Esophagus squamous epithelium (tissue), 5 donors: ENCODE results near the gene RGS6. TPM values are rescaled to one million over a fixed set of nuclear protein-coding genes. Genes with fewer than 3 reads are reported as not detected.

Source experiments
- DNase-seq: peaks from one replicate; lab custom pipeline; 2025; lab: John Stamatoyannopoulos, UW
- H3K27ac ChIP-seq, 4 donors: fragments of 200-600 bp; sonication (generic); one replicate each; pipeline ENCODE4 v1.5.1; 2016 to 2019; ENCODE audit warnings: mild to moderate bottlenecking in 1 of 4
- H3K27me3 ChIP-seq, 4 donors: fragments of 200-600 bp; sonication (generic); 1 replicate in 3 of 4; 2 replicates in 1 of 4; pipeline versions ENCODE4 v1.5.1 to v1.6.0; 2017 to 2021; ENCODE audit warnings: antibody characterized with exemption in 1 of 4
- H3K36me3 ChIP-seq, 3 donors: fragments of 200-600 bp; sonication (generic); one replicate each; pipeline ENCODE4 v1.5.1; 2016 to 2019
- H3K4me1 ChIP-seq, 3 donors: fragments of 200-600 bp; sonication (generic); one replicate each; pipeline ENCODE4 v1.5.1; 2017 to 2019
- H3K4me3 ChIP-seq, 4 donors: fragments of 200-600 bp; sonication (generic); 1 replicate in 3 of 4; 2 replicates in 1 of 4; pipeline ENCODE4 v1.5.1; 2016 to 2019; ENCODE audit warnings: mild to moderate bottlenecking in 2 of 4, moderate library complexity in 1 of 4
- H3K9me3 ChIP-seq, 3 donors: fragments of 200-600 bp; sonication (generic); one replicate each; pipeline ENCODE4 v1.5.1; 2016 to 2019
- POLR2A ChIP-seq, 4 donors: fragments of 450-650 bp; IDR thresholded peaks; one replicate each; pipeline ENCODE4 v1.6.1; 2017; ENCODE audit warnings: antibody characterized with exemption in 4 of 4, mild to moderate bottlenecking in 4 of 4, moderate library complexity in 3 of 4
- WGBS, 2 donors: methylation state at CpG; one replicate each; pipeline ENCODE4 v1.1.5; 2018; 5-methylcytosine and 5-hydroxymethylcytosine counted together
- intact Hi-C: fragments of 100-400 bp; cut with DNase I; formaldehyde crosslinking; loops from one replicate; pipeline ENCODE4 v1.15.0; 2022
- total RNA-seq, 4 donors: library from RNA; depleted of rRNA; stranded (reverse); fragments of >200 nt; gene quantifications; one replicate each; pipeline ENCODE4 v1.1.0, GENCODE V29; 2016
- TF ChIP-seq, protein P1 (sequence below), 6 experiments: fragments of 450-650 bp in 4 of 6; fragments of 200-600 bp in 2 of 6; sonication (generic) in 2 of 6; IDR thresholded peaks; one replicate each; pipeline ENCODE4 v1.5.1; 2016 to 2019; ENCODE audit warnings: antibody characterized with exemption in 6 of 6, mild to moderate bottlenecking in 4 of 6, moderate library complexity in 4 of 6
- donor health status: DM: yes; HTN: yes; CAD: no.

The RGS6 gene
- total RNA-seq, 4 donors from 2014 or later, result 0.06 to 0.76 (median 0.66) TPM; not detected in 1

DNA sequence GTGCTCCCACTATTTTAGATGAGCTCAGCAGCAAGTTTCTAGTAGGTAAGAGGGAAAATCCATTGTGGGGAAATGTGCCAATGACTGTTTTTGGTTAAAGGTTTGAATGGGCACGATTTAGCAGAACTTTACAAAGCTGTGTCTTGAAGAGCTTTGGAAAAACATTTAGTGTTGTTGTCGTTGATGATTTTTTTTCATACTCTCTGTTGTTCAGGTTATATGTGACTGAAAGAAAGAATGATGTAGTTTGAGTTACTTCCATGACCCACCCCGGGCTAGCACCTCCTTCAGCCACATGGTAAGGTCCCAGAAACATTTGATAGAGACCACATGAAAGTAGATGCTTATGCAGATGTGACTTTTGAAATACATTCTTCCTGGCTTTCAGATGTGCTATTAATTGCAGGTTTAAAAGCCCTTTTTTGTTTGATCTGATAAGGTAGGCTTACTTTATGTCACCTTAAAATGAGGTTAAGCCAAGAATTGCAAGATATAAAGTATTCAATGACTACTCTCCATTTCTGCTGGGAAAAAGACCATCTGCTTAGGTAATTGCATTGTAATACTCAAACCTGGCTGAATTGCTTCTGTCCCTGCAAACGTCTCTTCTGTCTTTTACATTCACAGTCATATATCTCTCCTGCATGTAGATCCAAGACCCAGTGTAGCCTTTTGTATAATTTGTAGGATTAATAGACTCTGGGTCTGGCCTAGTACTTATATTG is 250.6 kb downstream of the RGS6 start:
- 38 to 58% methylated on average over 4 of the region's 4 CpGs for WGBS, 2 donors
- no peak for DNase-seq
- intact Hi-C loops, result no loop called here
- no peaks in the 10 kb centered on the region for H3K9me3 ChIP-seq
- no peaks in the 10 kb centered on the region for H3K36me3 ChIP-seq
- TF ChIP-seq POLR2A (IDR thresholded peaks at IDR 0.05), result no peak
- TF ChIP-seq, protein P1, sequence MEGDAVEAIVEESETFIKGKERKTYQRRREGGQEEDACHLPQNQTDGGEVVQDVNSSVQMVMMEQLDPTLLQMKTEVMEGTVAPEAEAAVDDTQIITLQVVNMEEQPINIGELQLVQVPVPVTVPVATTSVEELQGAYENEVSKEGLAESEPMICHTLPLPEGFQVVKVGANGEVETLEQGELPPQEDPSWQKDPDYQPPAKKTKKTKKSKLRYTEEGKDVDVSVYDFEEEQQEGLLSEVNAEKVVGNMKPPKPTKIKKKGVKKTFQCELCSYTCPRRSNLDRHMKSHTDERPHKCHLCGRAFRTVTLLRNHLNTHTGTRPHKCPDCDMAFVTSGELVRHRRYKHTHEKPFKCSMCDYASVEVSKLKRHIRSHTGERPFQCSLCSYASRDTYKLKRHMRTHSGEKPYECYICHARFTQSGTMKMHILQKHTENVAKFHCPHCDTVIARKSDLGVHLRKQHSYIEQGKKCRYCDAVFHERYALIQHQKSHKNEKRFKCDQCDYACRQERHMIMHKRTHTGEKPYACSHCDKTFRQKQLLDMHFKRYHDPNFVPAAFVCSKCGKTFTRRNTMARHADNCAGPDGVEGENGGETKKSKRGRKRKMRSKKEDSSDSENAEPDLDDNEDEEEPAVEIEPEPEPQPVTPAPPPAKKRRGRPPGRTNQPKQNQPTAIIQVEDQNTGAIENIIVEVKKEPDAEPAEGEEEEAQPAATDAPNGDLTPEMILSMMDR (IDR thresholded peaks at IDR 0.05), result no peak
- H3K27ac ChIP-seq, result no peak overlapping the region
- peaks cover 0 to 17% (median 0%) of the 10 kb centered on the region in 3 donors for H3K4me1 ChIP-seq
- no peak overlapping the region for H3K4me3 ChIP-seq
- H3K27me3 ChIP-seq, result no peaks in the 10 kb centered on the region

DNA sequence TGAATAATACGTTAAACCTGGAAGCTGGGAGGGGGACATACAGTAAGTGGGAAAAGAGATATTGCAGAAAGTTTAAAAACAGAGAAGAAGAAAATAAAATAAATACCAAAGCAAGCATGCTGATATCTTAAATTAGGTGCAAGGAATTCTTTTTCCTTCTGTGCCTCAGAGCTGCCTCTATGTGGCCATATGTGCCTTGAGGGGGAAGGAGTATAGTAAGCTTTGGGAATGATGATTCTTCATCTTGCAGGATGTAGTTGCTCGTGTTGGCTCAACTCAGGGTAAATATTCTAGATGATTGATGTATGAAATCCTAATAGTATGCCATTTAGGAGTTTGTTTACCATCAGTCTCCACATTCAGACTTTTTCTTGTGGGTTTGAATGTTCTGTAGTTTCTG is 251.4 kb downstream of the RGS6 start:
- H3K27me3 ChIP-seq, result no peaks in the 10 kb centered on the region
- H3K4me3 ChIP-seq, result no peak overlapping the region
- peaks cover 0 to 17% (median 0%) of the 10 kb centered on the region in 3 donors for H3K4me1 ChIP-seq
- TF ChIP-seq POLR2A (IDR thresholded peaks at IDR 0.05), result no peak
- TF ChIP-seq, protein P1 (IDR thresholded peaks at IDR 0.05), result no peak
- intact Hi-C loops, result no loop called here
- H3K27ac ChIP-seq, result no peak overlapping the region
- 38 to 43% methylated on average over 2 of the region's 2 CpGs for WGBS, 2 donors
- no peak for DNase-seq
- no peaks in the 10 kb centered on the region for H3K36me3 ChIP-seq
- no peaks in the 10 kb centered on the region for H3K9me3 ChIP-seq

DNA sequence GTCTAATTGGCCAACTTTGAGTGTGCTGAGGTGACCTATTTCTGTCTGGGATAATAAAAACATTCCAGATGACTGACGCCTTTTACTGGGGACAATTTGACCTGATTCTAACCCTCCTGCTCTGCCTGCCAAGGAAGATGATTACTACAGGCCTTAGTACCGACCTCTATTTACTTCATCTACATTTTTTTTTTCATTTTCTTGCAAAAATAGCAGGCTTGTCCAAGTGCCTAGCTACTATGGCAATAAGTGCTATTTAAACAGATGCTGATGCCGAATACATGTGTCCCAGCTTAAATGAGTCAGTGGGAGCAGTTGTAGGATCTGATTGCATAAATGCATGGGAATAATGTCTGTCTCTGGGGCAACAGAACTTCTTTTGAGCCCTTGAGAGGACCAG is 254.3 kb downstream of the RGS6 start:
- Histone ChIP-seq H3K36me3 (no peaks in the 10 kb centered on the region), H3K27ac (peak overlapping the region in 2 of 4 donors; percentile 3 to 29), H3K27me3 (no peaks in the 10 kb centered on the region), H3K4me1 (peaks cover 0 to 17% (median 0%) of the 10 kb centered on the region in 3 donors), H3K4me3 (no peak overlapping the region), H3K9me3 (no peaks in the 10 kb centered on the region)
- no peak for DNase-seq
- WGBS, 2 donors, result 21 to 26% methylated on average over 3 of the region's 3 CpGs
- intact Hi-C loops, result no loop called here
- TF ChIP-seq, protein P1 (IDR thresholded peaks at IDR 0.05), result no peak
- TF ChIP-seq POLR2A (IDR thresholded peaks at IDR 0.05), result no peak

DNA sequence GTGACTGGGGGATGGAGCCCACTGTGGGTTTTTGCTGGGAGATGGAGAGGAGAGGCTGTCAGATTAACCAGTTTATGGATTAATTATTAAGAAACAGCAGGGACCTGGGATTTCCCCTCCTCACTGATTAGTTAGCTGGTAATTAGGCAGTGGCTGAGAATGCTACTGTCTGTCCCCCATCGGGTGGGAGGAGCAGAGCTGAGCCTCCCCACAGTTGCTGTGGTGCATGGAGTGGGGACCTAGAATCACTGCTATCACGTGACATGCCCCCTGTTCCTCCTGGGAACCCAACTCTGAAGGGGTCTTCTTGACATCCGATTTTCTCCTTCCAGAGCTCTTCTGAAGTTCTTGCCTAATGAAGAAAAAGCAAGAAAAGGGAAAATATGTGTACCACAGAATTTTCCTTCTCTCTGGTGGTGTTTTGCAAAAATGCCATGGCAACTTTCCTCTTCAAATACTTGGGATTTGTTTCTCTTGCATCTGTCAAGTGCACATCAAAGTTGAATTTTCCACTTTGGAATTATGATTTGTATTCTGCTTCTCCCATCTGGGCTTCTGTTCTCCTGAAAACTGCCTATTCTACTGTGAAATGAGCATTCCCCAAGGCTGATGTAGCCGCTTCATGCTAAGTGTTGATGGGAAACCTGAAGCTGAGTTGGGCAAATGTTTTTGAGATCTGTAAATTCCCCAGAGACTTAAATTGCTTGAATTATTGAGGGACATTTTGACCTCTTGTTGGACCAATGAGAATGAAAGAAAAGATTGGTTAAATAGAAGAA is 264.2 kb downstream of the RGS6 start:
- TF ChIP-seq, protein P1 (IDR thresholded peaks at IDR 0.05), result no peak
- no peak for TF ChIP-seq POLR2A (IDR thresholded peaks at IDR 0.05)
- intact Hi-C loops, result no loop called here
- no peaks in the 10 kb centered on the region for H3K36me3 ChIP-seq
- H3K9me3 ChIP-seq, result no peaks in the 10 kb centered on the region
- 46 to 57% methylated on average over 4 of the region's 4 CpGs for WGBS, 2 donors
- H3K27ac ChIP-seq, result no peak overlapping the region
- H3K4me3 ChIP-seq, result no peak overlapping the region
- DNase-seq, result no peak
- H3K27me3 ChIP-seq, result no peaks in the 10 kb centered on the region
- H3K4me1 ChIP-seq, result no peaks in the 10 kb centered on the region

DNA sequence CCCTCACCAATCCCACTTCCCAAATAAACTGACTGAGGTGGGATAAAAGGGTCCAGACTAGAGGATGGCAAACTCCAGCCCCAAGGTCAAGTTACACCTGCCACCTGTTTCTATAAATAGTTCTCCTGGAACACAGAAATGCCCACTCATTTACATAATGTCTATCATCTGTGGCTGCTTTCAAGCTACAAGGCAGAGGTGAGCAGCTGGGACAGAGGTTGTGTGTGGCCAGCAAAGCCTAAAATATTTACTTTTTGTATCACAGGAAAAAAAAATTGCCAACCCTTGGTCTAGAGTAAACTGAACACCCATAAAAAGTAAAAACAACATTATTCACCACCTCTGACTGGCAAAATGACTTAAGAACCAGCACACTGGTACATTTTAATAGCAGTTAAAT is 269.4 kb downstream of the RGS6 start:
- Histone ChIP-seq H3K27ac (no peak overlapping the region), H3K36me3 (no peaks in the 10 kb centered on the region), H3K27me3 (no peaks in the 10 kb centered on the region), H3K4me1 (no peaks in the 10 kb centered on the region), H3K9me3 (no peaks in the 10 kb centered on the region), H3K4me3 (no peak overlapping the region)
- DNase-seq, result no peak
- intact Hi-C loops, result no loop called here
- no peak for TF ChIP-seq POLR2A (IDR thresholded peaks at IDR 0.05)
- TF ChIP-seq, protein P1 (IDR thresholded peaks at IDR 0.05), result no peak
